Osteocyte (in vitro differentiated cells): Measurements from ENCODE around the gene GRB7. TPM values are rescaled to one million over a fixed set of nuclear protein-coding genes. Genes with fewer than 3 reads are reported as not detected.

Experiments used
- DNase-seq: peaks from one replicate; pipeline ENCODE4 v3.0.0; 2021; ENCODE audit warnings: mixed read lengths; ENCODE audit not compliant: unreplicated experiment; ENCODE audit errors: extremely low spot score
- H3K27ac Mint-ChIP-seq: one replicate; pipeline ENCODE4 v1.8.0; 2021; ENCODE audit warnings: mild to moderate bottlenecking, mixed read lengths; ENCODE audit not compliant: unreplicated experiment
- H3K27me3 Mint-ChIP-seq: one replicate; pipeline ENCODE4 v1.8.0; 2021; ENCODE audit warnings: mixed read lengths; ENCODE audit not compliant: unreplicated experiment
- H3K36me3 Mint-ChIP-seq: one replicate; pipeline ENCODE4 v1.8.0; 2021; ENCODE audit warnings: mixed read lengths; ENCODE audit not compliant: unreplicated experiment
- H3K4me1 Mint-ChIP-seq: one replicate; pipeline ENCODE4 v1.8.0; 2021; ENCODE audit warnings: mixed read lengths; ENCODE audit not compliant: unreplicated experiment
- H3K4me3 Mint-ChIP-seq: one replicate; pipeline ENCODE4 v1.8.0; 2021; ENCODE audit warnings: mild to moderate bottlenecking, moderate library complexity, mixed read lengths; ENCODE audit not compliant: unreplicated experiment
- H3K9me3 Mint-ChIP-seq: one replicate; pipeline ENCODE4 v1.8.0; 2021; ENCODE audit warnings: mixed read lengths; ENCODE audit not compliant: unreplicated experiment
- CTCF ChIP-seq: fragments of 200-600 bp; sonication (generic); IDR thresholded peaks from 2 replicates; pipeline ENCODE4 v1.5.0; 2021; ENCODE audit warnings: antibody characterized with exemption, mild to moderate bottlenecking, moderate library complexity
- microRNA-seq: library from miRNA; unstranded; fragments of <30 nt; microRNA quantifications from one replicate; pipeline ENCODE4 v1.1.0, GENCODE V29; 2020; ENCODE audit not compliant: unreplicated experiment
- total RNA-seq: library from RNA; stranded (reverse); gene quantifications from 2 replicates; pipeline ENCODE4 v1.2.1, GENCODE V29; 2021

Gene GRB7
- total RNA-seq, 1 donor from 2014 or later: 1.2 TPM

GRCh38 chr17:39792526-39793221, 54.9 kb downstream of the GRB7 start:
- DNase-seq: no peak
- no peak overlapping the region for H3K27ac Mint-ChIP-seq
- peaks cover 58% of the 10 kb centered on the region for H3K27me3 Mint-ChIP-seq
- no peaks in the 10 kb centered on the region for H3K36me3 Mint-ChIP-seq
- H3K4me1 Mint-ChIP-seq: no peaks in the 10 kb centered on the region
- H3K9me3 Mint-ChIP-seq: no peaks in the 10 kb centered on the region
- no peak overlapping the region for H3K4me3 Mint-ChIP-seq
- TF ChIP-seq CTCF: no peak

GRCh38 chr17:39793301-39793872, 55.6 kb downstream of the GRB7 start:
- Mint-ChIP-seq H3K27me3 (peaks cover 59% of the 10 kb centered on the region), H3K4me3 (no peak overlapping the region), H3K9me3 (no peaks in the 10 kb centered on the region), H3K4me1 (no peaks in the 10 kb centered on the region), H3K36me3 (no peaks in the 10 kb centered on the region), H3K27ac (no peak overlapping the region)
- DNase-seq: no peak
- TF ChIP-seq CTCF: no peak

- no peaks in the 10 kb centered on the region for H3K4me1 Mint-ChIP-seq
- H3K27me3 Mint-ChIP-seq: peaks cover 65% of the 10 kb centered on the region
- no peak overlapping the region for H3K27ac Mint-ChIP-seq
- TF ChIP-seq CTCF: no peak
- H3K4me3 Mint-ChIP-seq: no peak overlapping the region
- H3K36me3 Mint-ChIP-seq: no peaks in the 10 kb centered on the region
- H3K9me3 Mint-ChIP-seq: no peaks in the 10 kb centered on the region
- DNase-seq: no peak
These were observed 56.7 kb downstream of the GRB7 start for GRCh38 chr17:39794249-39794970.

Small RNAs within 50 kb of the gene (microRNA-seq; reads per million reads assigned to microRNA genes)
- 2.7 reads per million for gene MIR4728

Other genes starting within 250 kb of the GRB7 start
- gene NEUROD2, start 130.0 kb upstream of the GRB7 start, total RNA-seq: not detected in 2 replicates
- gene PPP1R1B, start 111.0 kb upstream of the GRB7 start, total RNA-seq: 4.5 and 6.0 TPM in 2 replicates
- 55.5 and 68.9 TPM in 2 replicates for gene STARD3, start 100.8 kb upstream of the GRB7 start, total RNA-seq
- 0.94 and 1.3 TPM in 2 replicates for gene TCAP, start 72.6 kb upstream of the GRB7 start, total RNA-seq
- gene PNMT, start 69.5 kb upstream of the GRB7 start, total RNA-seq: 1.9 and 2.4 TPM in 2 replicates
- 33.8 and 35.3 TPM in 2 replicates for gene PGAP3, start 49.9 kb upstream of the GRB7 start, total RNA-seq
- gene ERBB2, start 37.9 kb upstream of the GRB7 start, total RNA-seq: 66.2 and 69.9 TPM in 2 replicates
- gene MIEN1, start 7.4 kb upstream of the GRB7 start, total RNA-seq: 48.4 and 52.7 TPM in 2 replicates
- gene IKZF3, start 126.4 kb downstream of the GRB7 start, total RNA-seq: not detected in 2 replicates
- gene ZPBP2, start 130.3 kb downstream of the GRB7 start, total RNA-seq: not detected in 2 replicates
- gene GSDMB, start 180.7 kb downstream of the GRB7 start, total RNA-seq: 9.6 and 10.2 TPM in 2 replicates
- 59.4 and 60.5 TPM in 2 replicates for gene ORMDL3, start 189.7 kb downstream of the GRB7 start, total RNA-seq
- gene LRRC3C, start 189.8 kb downstream of the GRB7 start, total RNA-seq: not detected in 2 replicates
- not detected in 2 replicates for gene GSDMA, start 225.1 kb downstream of the GRB7 start, total RNA-seq
- gene PSMD3, start 242.9 kb downstream of the GRB7 start, total RNA-seq: 96.9 and 104 TPM in 2 replicates